Endometrial microvascular endothelial cells (primary cell): ENCODE data around the gene THAP10. TPM values are rescaled to one million over a fixed set of nuclear protein-coding genes. Genes with fewer than 3 reads are reported as not detected.
"Not testable (repeated sequence)": the region's sequence is repeated elsewhere in the genome, so short reads cannot be mapped to it uniquely, and the experiment has no call there.

Source experiments
- in situ Hi-C: cut with HindIII; loops from 2 replicates; pipeline ENCODE4 v1.10.0; 2017; ENCODE audit warnings: low sequenced_read_pairs, low pct_unique_long_range_greater_than_20kb; ENCODE audit errors: inconsistent ontology term
- total RNA-seq: library from RNA; depleted of rRNA; stranded (reverse); fragments of >200 nt; gene quantifications from one replicate; pipeline ENCODE4 v1.2.3, GENCODE V29; 2015; ENCODE audit errors: inconsistent ontology term

The THAP10 gene
- total RNA-seq = 10.8 TPM

GRCh38 chr15:70892002-70892911 lies at the start of gene THAP10, which contains the start of gene LRRC49:
THAP10 (minus strand) TSS chr15:70892433; CDS start chr15:70892272, 161 bp downstream.
LRRC49 (plus strand) TSS chr15:70892826; CDS start chr15:70892895, 69 bp downstream.
- in situ Hi-C loops = no loop called here

DNA sequence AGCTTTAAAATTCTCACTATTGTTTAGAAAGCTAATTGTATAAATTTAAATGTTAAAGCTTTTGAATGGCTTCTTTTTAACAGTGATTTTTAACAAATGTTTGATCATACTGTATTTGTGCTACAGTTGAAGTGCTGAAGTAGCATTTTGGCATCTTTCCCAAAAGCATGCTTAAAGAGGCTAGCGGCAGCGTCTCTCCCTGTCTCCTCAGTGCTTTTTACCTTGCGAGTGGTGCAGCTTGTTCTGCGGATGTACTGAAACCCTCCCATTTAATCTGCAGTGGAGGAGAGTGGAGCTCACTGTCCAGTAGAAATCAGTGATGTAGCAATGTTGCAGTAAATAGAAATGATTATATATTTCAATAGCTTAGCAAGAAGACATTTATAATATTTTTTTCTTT lies 44.1 kb upstream of the THAP10 start:
- in situ Hi-C loops = no loop called here

GRCh38 chr15:70935631-70936030 lies 43.4 kb upstream of the THAP10 start:
- in situ Hi-C loops = no loop called here

GRCh38 chr15:70933411-70933810 lies 41.2 kb upstream of the THAP10 start:
- in situ Hi-C loops = no loop called here

GRCh38 chr15:70932397-70932796 lies 40.2 kb upstream of the THAP10 start:
- in situ Hi-C loops = no loop called here

DNA sequence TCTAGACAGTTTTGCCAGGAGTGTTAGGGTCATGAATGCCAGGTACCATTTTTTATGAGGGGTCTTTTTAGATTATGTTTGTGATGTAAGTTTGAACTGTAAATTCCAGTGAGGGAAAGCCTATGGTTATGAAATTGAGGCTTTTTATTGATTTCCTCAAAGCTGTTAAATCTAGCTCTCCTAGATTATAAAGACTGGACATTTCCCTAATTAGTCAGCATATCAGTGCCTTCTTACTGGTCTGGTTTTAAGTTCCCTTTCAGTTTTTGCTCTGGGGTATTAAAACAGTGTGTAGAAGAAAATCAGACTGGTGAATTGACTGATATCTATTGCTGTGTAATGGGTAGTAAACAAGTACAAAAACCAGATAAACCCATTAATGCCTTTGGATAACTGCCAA lies 39.6 kb upstream of the THAP10 start:
- in situ Hi-C loops = no loop called here

GRCh38 chr15:70926914-70927313 lies 34.7 kb upstream of the THAP10 start:
- in situ Hi-C loops = not testable (repeated sequence)

DNA sequence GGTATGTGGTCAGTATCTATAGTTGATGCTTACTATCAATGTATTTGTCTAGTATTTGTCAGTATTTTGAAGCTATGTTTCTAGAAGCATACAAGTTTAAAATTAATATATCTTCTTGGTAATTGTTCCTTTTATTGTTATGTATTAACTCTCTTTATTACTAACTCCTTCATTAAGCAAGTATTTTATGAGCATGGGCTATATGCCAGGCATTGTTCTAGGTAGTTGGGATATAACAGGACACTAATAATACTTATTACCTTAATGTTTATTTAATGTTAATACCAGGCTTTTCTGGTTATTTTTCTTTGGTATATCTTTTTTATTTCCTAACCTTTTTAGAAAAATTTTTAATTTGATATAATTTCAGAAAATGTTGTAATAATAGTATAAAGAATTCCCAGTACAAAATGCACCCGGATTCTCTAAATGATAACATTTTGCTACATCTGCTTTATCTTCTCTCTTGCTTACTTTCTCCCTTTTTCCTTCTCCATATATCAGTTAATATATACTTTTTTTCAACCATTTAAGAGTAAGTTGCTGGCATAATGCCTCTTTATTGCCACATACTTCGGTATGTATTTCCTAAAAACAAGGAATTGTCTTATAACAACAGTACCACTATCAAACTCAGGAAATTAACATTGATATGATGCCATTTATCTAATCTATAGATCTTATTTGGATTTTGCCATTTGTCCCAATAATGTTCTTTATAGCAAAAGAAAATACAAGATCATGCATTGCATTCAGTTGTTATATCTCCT lies 31.3 kb upstream of the THAP10 start:
- in situ Hi-C loops = no loop called here

GRCh38 chr15:70922119-70922518 lies 29.9 kb upstream of the THAP10 start:
- in situ Hi-C loops = no loop called here

GRCh38 chr15:70920981-70921696 lies 28.9 kb upstream of the THAP10 start:
- in situ Hi-C loops = no loop called here

DNA sequence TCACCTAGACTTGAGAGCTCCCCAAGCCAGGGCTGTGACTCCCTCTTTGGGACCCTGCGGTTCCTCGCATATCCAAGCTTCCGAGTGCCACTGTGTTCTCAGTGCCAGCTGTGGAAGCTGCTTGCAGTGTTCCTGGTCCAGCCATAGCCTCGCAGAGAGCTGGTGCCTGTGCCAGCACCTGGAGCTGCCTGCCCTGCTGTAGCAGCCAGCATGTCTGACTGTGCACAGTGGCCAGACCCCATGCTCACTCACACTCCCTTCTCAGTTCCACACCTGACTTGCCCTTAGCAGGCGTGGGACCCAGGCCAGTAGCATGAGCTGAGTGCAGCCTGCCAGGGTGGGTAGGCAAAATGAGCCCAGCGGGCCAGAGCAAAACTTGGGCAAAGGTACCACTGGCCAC lies 25.7 kb upstream of the THAP10 start:
- in situ Hi-C loops = no loop called here

DNA sequence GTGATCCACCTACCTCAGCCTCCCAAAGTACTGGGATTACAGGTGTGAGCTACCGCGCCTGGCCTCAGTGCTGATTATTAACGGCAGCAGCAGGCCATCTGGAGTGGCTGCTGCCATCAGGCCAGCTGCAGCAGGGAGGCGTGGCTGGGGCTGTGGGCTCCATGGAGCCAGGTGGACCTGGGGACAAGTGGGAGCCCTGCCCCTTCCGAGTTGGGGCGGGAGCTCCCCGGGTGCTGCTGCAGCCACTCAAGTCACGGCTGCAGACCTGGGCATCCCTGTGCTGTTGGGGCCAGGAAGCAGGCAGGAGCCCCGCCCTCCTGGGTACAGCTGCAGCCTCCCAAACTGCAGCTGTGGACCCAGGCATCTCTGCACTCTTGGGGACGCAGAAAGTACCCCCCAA lies 24.3 kb upstream of the THAP10 start:
- in situ Hi-C loops = no loop called here

DNA sequence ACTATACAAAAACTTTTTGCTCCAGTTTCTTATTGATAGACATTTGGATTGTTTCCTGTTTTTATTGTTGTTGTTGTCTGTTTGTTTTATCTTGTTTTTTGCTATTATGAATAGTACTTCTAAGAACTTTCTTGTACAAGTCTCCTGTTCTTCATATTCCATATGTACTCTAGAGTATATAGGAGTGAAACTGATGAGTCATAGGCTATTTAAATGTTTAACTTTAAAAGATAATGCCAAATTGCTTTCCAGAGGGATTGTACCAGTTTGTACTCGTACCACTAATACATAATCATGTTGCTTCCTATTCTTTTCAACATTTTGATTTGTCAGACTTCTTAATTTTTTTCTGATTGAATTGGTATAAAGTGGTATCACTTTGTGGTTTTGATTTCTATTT lies 20.0 kb upstream of the THAP10 start:
- in situ Hi-C loops = no loop called here

- in situ Hi-C loops = no loop called here
Observed at GRCh38 chr15:70910958-70911357, 18.7 kb upstream of the THAP10 start.

DNA sequence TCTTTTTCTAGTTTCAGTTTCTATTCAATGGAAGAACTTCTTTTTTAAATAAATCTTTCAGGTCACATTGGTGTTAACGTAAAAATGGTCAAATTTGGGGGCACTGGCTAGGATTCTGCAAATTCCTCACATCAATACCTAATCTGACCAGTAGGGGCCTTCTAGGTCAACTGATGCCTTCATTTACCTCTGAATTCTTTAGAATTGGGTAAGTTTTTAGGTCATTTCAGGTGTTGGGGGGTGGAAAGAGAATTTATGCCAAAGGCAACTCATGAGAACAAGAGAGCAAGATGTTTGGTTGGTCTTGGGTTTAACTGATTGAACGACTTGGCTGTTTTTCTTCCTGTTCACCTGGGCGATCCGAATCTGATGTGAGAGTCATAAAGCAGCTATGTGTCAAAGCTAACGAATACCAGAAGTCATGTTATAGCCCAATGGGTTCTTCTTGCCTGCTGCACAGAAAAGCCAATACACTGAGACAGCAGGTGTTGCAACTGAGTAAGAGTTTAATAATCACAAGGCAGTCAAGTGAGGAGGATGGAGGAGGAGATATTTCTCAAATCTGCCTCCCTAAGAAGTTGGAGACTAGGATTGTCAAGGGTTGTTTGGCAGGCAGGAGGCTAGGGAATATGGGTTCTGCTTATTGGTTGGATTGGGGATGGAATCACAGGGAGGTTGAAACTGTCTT lies 15.7 kb upstream of the THAP10 start:
- in situ Hi-C loops = no loop called here

GRCh38 chr15:70906842-70907241 lies 14.6 kb upstream of the THAP10 start:
- in situ Hi-C loops = no loop called here

- in situ Hi-C loops = no loop called here
Observed at GRCh38 chr15:70902107-70902506, 9.9 kb upstream of the THAP10 start.

GRCh38 chr15:70892912-70893560 lies 803 bp upstream of the THAP10 start:
- in situ Hi-C loops = no loop called here
